ENCODE measurements around the gene ACBD4. TPM values are rescaled to one million over a fixed set of nuclear protein-coding genes. Genes with fewer than 3 reads are reported as not detected.

ACBD4 gene
- total and polyA plus RNA-seq, 2 of the 4 experiments (the other 2 are of a cell fraction): 2.3 to 5.7 TPM

DNA sequence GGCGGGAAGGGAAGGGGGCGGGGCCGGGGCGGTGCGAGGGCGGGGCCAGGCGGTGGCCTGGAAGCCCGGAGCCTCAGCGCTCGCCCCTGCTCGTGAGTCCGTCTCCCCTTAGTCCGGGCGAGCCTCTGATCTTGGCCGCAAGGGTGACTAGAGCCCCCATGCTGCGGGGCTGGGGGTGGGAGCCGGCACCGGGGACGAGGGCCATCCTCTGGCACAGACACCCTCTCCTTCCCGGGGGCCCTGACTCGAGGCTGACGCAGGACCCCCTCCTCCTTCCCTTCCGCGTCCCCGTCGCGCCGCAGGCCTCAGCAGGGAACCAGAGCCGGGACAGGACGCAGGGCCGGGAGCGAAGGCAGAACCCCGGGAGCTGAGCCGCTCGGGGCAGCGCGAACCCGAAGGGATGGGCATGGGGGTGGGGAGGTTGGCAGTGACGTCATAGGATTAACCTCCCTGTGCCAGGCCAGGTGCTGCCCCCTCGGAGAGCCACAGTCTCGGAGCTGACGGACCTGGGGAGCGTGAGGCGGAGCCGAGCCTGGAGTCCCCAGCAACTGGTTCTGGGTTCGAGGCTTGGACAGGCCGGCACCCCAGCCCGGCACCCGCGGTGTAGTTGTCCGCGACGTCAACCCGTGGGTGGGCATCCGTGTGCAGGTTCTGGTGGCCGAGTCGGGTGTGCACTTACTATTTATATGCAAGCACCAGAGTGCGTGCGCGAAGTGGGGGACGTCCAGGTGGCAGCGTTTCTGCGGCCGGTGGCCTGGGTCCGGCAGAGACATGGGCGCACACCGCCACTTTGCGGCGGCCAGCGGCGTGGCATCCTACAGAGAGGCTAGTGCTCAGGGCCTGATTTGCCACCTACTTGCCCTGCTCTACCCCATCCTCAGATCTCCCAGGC is 2.7 kb upstream of the ACBD4 start (continued):
- TF ChIP-seq ELK1 (IDR thresholded peaks at IDR 0.05; ENCODE audit: borderline replicate concordance, low read depth, low read length): no peak

All from IMR-90 (cell line).